CD14-positive monocyte (primary cell): ENCODE results near the gene MICALL2. TPM values are rescaled to one million over a fixed set of nuclear protein-coding genes. Genes with fewer than 3 reads are reported as not detected.

Source experiments
- DNase-seq, 3 donors: peaks; one replicate each; pipeline ENCODE4 v3.0.0-alpha.2; 2011 to 2022
- H2AFZ ChIP-seq: 2 replicates; pipeline ENCODE4 v1.6.0; 2012; ENCODE audit warnings: mild to moderate bottlenecking, low read depth, low read length, inconsistent platforms; ENCODE audit not compliant: insufficient read depth, poor library complexity, severe bottlenecking
- H3K27ac ChIP-seq, 2 donors: 1 replicate in 1 of 2; 2 replicates in 1 of 2; pipeline ENCODE4 v1.5.1; 2012 to 2013; ENCODE audit warnings: low read length in 2 of 2, control low read depth in 1 of 2, inconsistent platforms in 1 of 2, low read depth in 1 of 2, mild to moderate bottlenecking in 1 of 2
- H3K27me3 ChIP-seq, 2 donors: one replicate each; pipeline versions ENCODE4 v1.6.0 to v1.6.1; 2011 to 2013; ENCODE audit warnings: low read length in 2 of 2; ENCODE audit not compliant: control insufficient read depth in 2 of 2, insufficient read depth in 2 of 2
- H3K36me3 ChIP-seq, 2 donors: replicated peaks in 1 of 2; 1 replicate in 1 of 2; 2 replicates in 1 of 2; pipeline versions ENCODE4 v1.5.1 to v1.6.1; 2012 to 2013; ENCODE audit warnings: low read length in 2 of 2, control low read depth in 1 of 2, inconsistent platforms in 1 of 2, mild to moderate bottlenecking in 1 of 2; ENCODE audit not compliant: insufficient read depth in 2 of 2, control insufficient read depth in 1 of 2
- H3K4me1 ChIP-seq, 2 donors: 1 replicate in 1 of 2; 2 replicates in 1 of 2; pipeline versions ENCODE4 v1.5.1 to v1.6.1; 2012 to 2013; ENCODE audit warnings: low read length in 2 of 2, control low read depth in 1 of 2, inconsistent platforms in 1 of 2, mild to moderate bottlenecking in 1 of 2, moderate library complexity in 1 of 2; ENCODE audit not compliant: insufficient read depth in 2 of 2, control insufficient read depth in 1 of 2
- H3K4me2 ChIP-seq: replicated peaks from 2 replicates; pipeline ENCODE3; 2012; ENCODE audit warnings: low read length, moderate library complexity, mild to moderate bottlenecking; ENCODE audit not compliant: poor library complexity, severe bottlenecking; ENCODE audit errors: extremely low read depth
- H3K4me3 ChIP-seq, 3 experiments: fragments of 200-600 bp in 1 of 3; sonication (generic) in 1 of 3; replicated peaks in 1 of 3; 1 replicate in 2 of 3; 2 replicates in 1 of 3; pipeline ENCODE4 v1.5.1; 2011 to 2013; ENCODE audit warnings: low read length in 3 of 3, mild to moderate bottlenecking in 3 of 3, control low read depth in 2 of 3, low read depth in 2 of 3, inconsistent platforms in 1 of 3, moderate library complexity in 1 of 3
- H3K79me2 ChIP-seq: 2 replicates; pipeline ENCODE4 v1.6.0; 2012; ENCODE audit warnings: mild to moderate bottlenecking, control low read depth, inconsistent platforms, low read length, moderate library complexity; ENCODE audit not compliant: insufficient read depth
- H3K9ac ChIP-seq: 2 replicates; pipeline ENCODE4 v1.6.0; 2017; ENCODE audit warnings: low read length, mild to moderate bottlenecking; ENCODE audit not compliant: insufficient read depth, poor library complexity, severe bottlenecking
- H3K9me3 ChIP-seq, 2 donors: replicated peaks in 1 of 2; 1 replicate in 1 of 2; 2 replicates in 1 of 2; pipeline versions ENCODE4 v1.5.1 to v1.6.1; 2012 to 2013; ENCODE audit warnings: low read length in 2 of 2, control low read depth in 1 of 2; ENCODE audit not compliant: control insufficient read depth in 1 of 2, insufficient read depth in 1 of 2
- H4K20me1 ChIP-seq: 2 replicates; pipeline ENCODE4 v1.6.0; 2012; ENCODE audit warnings: mild to moderate bottlenecking, low read length, control low read depth, moderate library complexity; ENCODE audit not compliant: insufficient read depth
- H3K27ac Mint-ChIP-seq, 7 donors: one replicate each; pipeline ENCODE4 v1.8.0; 2020; ENCODE audit warnings: mild to moderate bottlenecking in 7 of 7, mixed read lengths in 7 of 7, moderate library complexity in 6 of 7, inconsistent platforms in 2 of 7
- H3K27me3 Mint-ChIP-seq, 3 donors: one replicate each; pipeline ENCODE4 v1.8.0; 2021 to 2022; ENCODE audit warnings: low read depth in 3 of 3, mild to moderate bottlenecking in 3 of 3, mixed read lengths in 3 of 3, moderate library complexity in 3 of 3, inconsistent platforms in 1 of 3
- H3K36me3 Mint-ChIP-seq, 2 donors: one replicate each; pipeline ENCODE4 v1.8.0; 2020; ENCODE audit warnings: mixed read lengths in 2 of 2, inconsistent platforms in 1 of 2, mild to moderate bottlenecking in 1 of 2
- H3K4me1 Mint-ChIP-seq: one replicate; pipeline ENCODE4 v1.8.0; 2020; ENCODE audit warnings: mild to moderate bottlenecking, mixed read lengths
- H3K4me3 Mint-ChIP-seq, 2 donors: one replicate each; pipeline ENCODE4 v1.8.0; 2020; ENCODE audit warnings: mild to moderate bottlenecking in 2 of 2, mixed read lengths in 2 of 2, moderate library complexity in 1 of 2
- H3K9me3 Mint-ChIP-seq, 7 donors: one replicate each; pipeline ENCODE4 v1.8.0; 2020 to 2022; ENCODE audit warnings: mixed read lengths in 7 of 7, mild to moderate bottlenecking in 6 of 7, moderate library complexity in 6 of 7, inconsistent platforms in 2 of 7
- CTCF ChIP-seq: fragments of 200-600 bp; IDR thresholded peaks from one replicate; pipeline ENCODE4 v1.8.0; 2022; ENCODE audit warnings: antibody characterized with exemption, mild to moderate bottlenecking
- WGBS: methylation state at CpG from one replicate; pipeline ENCODE4 v1.1.5; 2013; ENCODE audit warnings: missing lambda C conversion rate; ENCODE audit not compliant: insufficient coverage; 5-methylcytosine and 5-hydroxymethylcytosine counted together
- intact Hi-C, 2 donors: fragments of 100-400 bp; cut with micrococcal nuclease; formaldehyde crosslinking; loops; one replicate each; pipeline versions ENCODE4 v1.15.0 to v1.15.1; 2023
- polyA plus RNA-seq, 3 donors: library from polyadenylated mRNA; depleted of rRNA in 1 of 3; unstranded in 2 of 3; stranded (reverse) in 1 of 3; fragments of 300-500 nt in 2 of 3; fragments of >200 nt in 1 of 3; fragmentation: Illumina TruSeq in 2 of 3; gene quantifications; 1 replicate in 2 of 3; 2 replicates in 1 of 3; pipeline ENCODE4 v1.2.3, GENCODE V29; 2012 to 2021

MICALL2 gene
- polyA plus RNA-seq, 3 donors, result 0.14 to 7.2 (median 0.72) TPM

- Histone ChIP-seq H2AFZ (no peak overlapping the region), H3K9me3 (no peaks in the 10 kb centered on the region), H3K27ac (no peak overlapping the region), H3K79me2 (no peaks in the 10 kb centered on the region), H3K4me3 (no peak overlapping the region), H3K4me2 (no peak overlapping the region), H3K4me1 (no peaks in the 10 kb centered on the region), H3K9ac (no peak overlapping the region), H3K36me3 (no peaks in the 10 kb centered on the region), H4K20me1 (no peaks in the 10 kb centered on the region), H3K27me3 (peaks cover 0 to 6% of the 10 kb centered on the region in 2 donors)
- no peak for DNase-seq
- Mint-ChIP-seq H3K36me3 (no peaks in the 10 kb centered on the region), H3K27ac (no peak overlapping the region), H3K4me3 (no peak overlapping the region), H3K4me1 (no peaks in the 10 kb centered on the region), H3K9me3 (peaks cover 0 to 2% (median 0%) of the 10 kb centered on the region in 7 donors), H3K27me3 (peaks cover 16 to 40% (median 31%) of the 10 kb centered on the region in 3 donors)
- intact Hi-C loops, result no loop called here
- WGBS, result 59% methylated on average over 19 of the region's 38 CpGs
- TF ChIP-seq CTCF, result no peak
Measured at GRCh38 chr7:1385809-1386622, 73.3 kb downstream of the MICALL2 start.

- H3K27ac ChIP-seq, result no peak overlapping the region
- intact Hi-C loops, result no loop called here
- no peak for DNase-seq
- no peak overlapping the region for H2AFZ ChIP-seq
- Mint-ChIP-seq H3K4me1 (no peaks in the 10 kb centered on the region), H3K4me3 (no peak overlapping the region), H3K27me3 (peaks cover 15 to 39% (median 25%) of the 10 kb centered on the region in 3 donors), H3K27ac (no peak overlapping the region), H3K36me3 (no peaks in the 10 kb centered on the region), H3K9me3 (peaks cover 0 to 2% (median 0%) of the 10 kb centered on the region in 7 donors)
- H3K79me2 ChIP-seq, result no peaks in the 10 kb centered on the region
- no peaks in the 10 kb centered on the region for H3K9me3 ChIP-seq
- H3K9ac ChIP-seq, result no peak overlapping the region
- 70% methylated on average over 15 of the region's 23 CpGs for WGBS
- no peak overlapping the region for H3K4me3 ChIP-seq
- TF ChIP-seq CTCF, result no peak
- H3K27me3 ChIP-seq, result peaks cover 0 to 6% of the 10 kb centered on the region in 2 donors
- H3K4me1 ChIP-seq, result no peaks in the 10 kb centered on the region
- H3K36me3 ChIP-seq, result no peaks in the 10 kb centered on the region
- H4K20me1 ChIP-seq, result no peaks in the 10 kb centered on the region
- H3K4me2 ChIP-seq, result no peak overlapping the region
Measured at GRCh38 chr7:1385086-1385808, 74.0 kb downstream of the MICALL2 start.

Other genes starting within 250 kb of the MICALL2 start
- not detected for gene UNCX, start 226.6 kb downstream of the MICALL2 start, polyA plus RNA-seq
- gene INTS1, start 44.9 kb upstream of the MICALL2 start, polyA plus RNA-seq, result 10 to 100 TPM in 1 of 3 donors, 1 to 10 TPM in 2; 5.5 to 64.3 (median 7.3) TPM
- 10 to 100 TPM in 1 of 3 donors, under 1 TPM in 2; 0.30 to 32.9 (median 0.48) TPM for gene MAFK, start 71.2 kb upstream of the MICALL2 start, polyA plus RNA-seq
- gene TMEM184A, start 96.7 kb upstream of the MICALL2 start, polyA plus RNA-seq, result not detected
- 10 to 100 TPM; 32.6 to 38.8 (median 34.5) TPM for gene PSMG3, start 110.6 kb upstream of the MICALL2 start, polyA plus RNA-seq
- not detected for gene ELFN1, start 210.8 kb upstream of the MICALL2 start, polyA plus RNA-seq